ENCODE results near the gene SLC25A6.

SLC25A6 gene

GRCh38 chrX:1392376-1393068 is 609 bp upstream of the SLC25A6 start:
- Histone ChIP-seq H3K9me3 (ENCODE audit: control insufficient read depth in 5 of 5, low read length in 5 of 5) (no peaks in the 10 kb centered on the region), H3K36me3 (ENCODE audit: control insufficient read depth in 5 of 5, insufficient read depth in 5 of 5, low read length in 5 of 5) (peaks cover 0 to 40% (median 31%) of the 10 kb centered on the region in 5 donors), H3K27me3 (ENCODE audit: control insufficient read depth in 5 of 5, insufficient read depth in 4 of 5, low read length in 5 of 5) (no peaks in the 10 kb centered on the region), H3K4me3 (ENCODE audit: low read depth in 1 of 5, low read length in 5 of 5) (peak overlapping the region; percentile 59 to 87 (median 75)), H3K9ac (ENCODE audit: low read length in 5 of 5) (peak overlapping the region in 4 of 5 donors; percentile 68 to 81 (median 79)), H3K4me1 (ENCODE audit: control insufficient read depth in 5 of 5, insufficient read depth in 5 of 5, low read length in 5 of 5) (peaks cover 4 to 61% (median 47%) of the 10 kb centered on the region in 5 donors), H3K27ac (ENCODE audit: low read depth, low read length) (peak overlapping the region; percentile 94)

DNA sequence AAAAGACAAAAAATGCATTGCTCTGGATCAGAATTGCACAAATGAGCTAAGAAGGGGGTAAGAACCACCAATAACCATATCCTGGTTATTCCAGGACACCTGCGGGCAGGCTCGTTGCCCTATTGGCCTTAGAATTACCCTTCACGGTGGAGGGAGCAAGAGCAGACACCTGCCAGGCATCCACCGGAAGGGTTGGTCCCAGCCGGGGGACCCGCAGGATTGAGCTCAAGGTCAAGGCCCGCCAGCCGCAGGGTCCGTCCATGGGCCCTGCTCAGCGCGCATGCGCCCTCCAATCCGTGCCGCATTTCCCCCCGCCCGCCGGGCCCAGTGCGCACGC is 575 bp downstream of the SLC25A6 start:
- Histone ChIP-seq H3K9ac (ENCODE audit: low read length in 5 of 5) (peak overlapping the region; percentile 85 to 99 (median 89)), H3K36me3 (ENCODE audit: control insufficient read depth in 5 of 5, insufficient read depth in 5 of 5, low read length in 5 of 5) (peaks cover 0 to 47% (median 39%) of the 10 kb centered on the region in 5 donors), H3K27me3 (ENCODE audit: control insufficient read depth in 5 of 5, insufficient read depth in 4 of 5, low read length in 5 of 5) (no peaks in the 10 kb centered on the region), H3K4me3 (ENCODE audit: low read depth in 1 of 5, low read length in 5 of 5) (peak overlapping the region; percentile 86 to 100 (median 95)), H3K27ac (ENCODE audit: low read depth, low read length) (peak overlapping the region; percentile 96), H3K4me1 (ENCODE audit: control insufficient read depth in 5 of 5, insufficient read depth in 5 of 5, low read length in 5 of 5) (peaks cover 4 to 64% (median 47%) of the 10 kb centered on the region in 5 donors), H3K9me3 (ENCODE audit: control insufficient read depth in 5 of 5, low read length in 5 of 5) (no peaks in the 10 kb centered on the region)

- H3K4me3 ChIP-seq (ENCODE audit: low read depth in 1 of 5, low read length in 5 of 5) = peak overlapping the region; percentile 86 to 100 (median 95)
- peak overlapping the region; percentile 85 to 99 (median 89) for H3K9ac ChIP-seq (ENCODE audit: low read length in 5 of 5)
- H3K4me1 ChIP-seq (ENCODE audit: control insufficient read depth in 5 of 5, insufficient read depth in 5 of 5, low read length in 5 of 5) = peaks cover 4 to 64% (median 47%) of the 10 kb centered on the region in 5 donors
- peak overlapping the region; percentile 96 for H3K27ac ChIP-seq (ENCODE audit: low read depth, low read length)
- no peaks in the 10 kb centered on the region for H3K27me3 ChIP-seq (ENCODE audit: control insufficient read depth in 5 of 5, insufficient read depth in 4 of 5, low read length in 5 of 5)
- H3K9me3 ChIP-seq (ENCODE audit: control insufficient read depth in 5 of 5, low read length in 5 of 5) = no peaks in the 10 kb centered on the region
- H3K36me3 ChIP-seq (ENCODE audit: control insufficient read depth in 5 of 5, insufficient read depth in 5 of 5, low read length in 5 of 5) = peaks cover 0 to 49% (median 43%) of the 10 kb centered on the region in 5 donors
These were observed 1.1 kb downstream of the SLC25A6 start for GRCh38 chrX:1390621-1391369.

DNA sequence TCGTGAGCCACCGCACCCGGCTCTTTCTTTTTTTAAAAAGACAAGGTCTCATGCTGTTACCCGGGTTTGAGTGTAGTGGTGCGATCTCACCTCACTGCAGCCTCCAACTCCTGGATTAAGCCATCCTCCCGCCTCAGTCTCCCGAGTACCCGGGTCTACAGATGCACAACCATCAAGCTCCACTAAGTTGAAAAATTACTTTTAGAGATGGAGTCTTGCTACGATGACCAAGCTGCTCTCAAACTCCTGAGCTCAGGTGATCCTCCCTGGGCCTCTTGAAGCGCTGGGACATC is 2.0 kb downstream of the SLC25A6 start:
- peaks cover 4 to 61% (median 47%) of the 10 kb centered on the region in 5 donors for H3K4me1 ChIP-seq (ENCODE audit: control insufficient read depth in 5 of 5, insufficient read depth in 5 of 5, low read length in 5 of 5)

DNA sequence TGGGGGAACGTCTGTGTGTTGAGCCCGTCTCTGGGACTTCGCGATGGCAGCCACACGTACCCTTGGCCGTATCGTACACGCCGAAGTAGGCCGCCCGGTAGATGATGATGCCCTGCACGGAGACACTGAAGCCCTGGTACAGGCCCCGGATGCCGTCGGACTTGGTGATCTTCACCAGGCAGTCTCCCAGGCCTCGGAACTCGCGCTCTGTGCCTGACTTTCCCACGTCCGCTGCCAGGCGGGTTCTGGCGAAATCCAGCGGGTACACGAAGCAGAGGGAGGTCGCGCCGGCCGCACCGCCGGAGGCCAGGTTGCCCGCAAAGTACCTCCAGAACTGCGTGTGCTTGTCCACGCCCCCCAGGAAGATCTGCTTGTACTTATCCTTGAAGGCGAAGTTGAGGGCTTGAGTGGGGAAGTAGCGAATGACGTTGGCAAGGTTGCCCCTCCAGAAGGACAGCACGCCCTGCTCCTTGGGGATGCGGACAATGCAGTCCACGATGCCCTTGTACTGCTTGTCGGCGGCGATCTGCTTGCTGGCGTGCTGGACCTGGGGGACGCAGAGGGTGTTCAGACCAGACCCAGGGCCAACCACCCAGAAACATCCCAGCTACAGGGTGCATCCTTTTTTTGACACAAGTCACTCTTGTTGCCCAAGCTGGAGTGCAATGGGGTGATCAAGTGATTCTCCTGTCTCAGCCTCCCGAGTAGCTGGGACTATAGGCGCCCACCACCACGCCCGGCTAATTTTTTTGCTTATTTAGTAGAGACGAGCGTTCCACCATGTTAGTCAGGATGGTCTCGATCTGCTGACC is 2.5 kb downstream of the SLC25A6 start:
- Histone ChIP-seq H3K4me3 (ENCODE audit: low read depth in 1 of 5, low read length in 5 of 5) (no peak overlapping the region), H3K4me1 (ENCODE audit: control insufficient read depth in 5 of 5, insufficient read depth in 5 of 5, low read length in 5 of 5) (peaks cover 4 to 55% (median 42%) of the 10 kb centered on the region in 5 donors), H3K36me3 (ENCODE audit: control insufficient read depth in 5 of 5, insufficient read depth in 5 of 5, low read length in 5 of 5) (peaks cover 0 to 62% (median 56%) of the 10 kb centered on the region in 5 donors)

More for the DNA sequence above, 2.0 kb downstream of the SLC25A6 start:
- Histone ChIP-seq H3K4me3 (ENCODE audit: low read depth in 1 of 5, low read length in 5 of 5) (no peak overlapping the region), H3K27ac (ENCODE audit: low read depth, low read length) (no peak overlapping the region), H3K9ac (ENCODE audit: low read length in 5 of 5) (peak overlapping the region in 2 of 5 donors; percentile 2 to 45), H3K9me3 (ENCODE audit: control insufficient read depth in 5 of 5, low read length in 5 of 5) (no peaks in the 10 kb centered on the region), H3K36me3 (ENCODE audit: control insufficient read depth in 5 of 5, insufficient read depth in 5 of 5, low read length in 5 of 5) (peaks cover 0 to 57% (median 52%) of the 10 kb centered on the region in 5 donors), H3K27me3 (ENCODE audit: control insufficient read depth in 5 of 5, insufficient read depth in 4 of 5, low read length in 5 of 5) (no peaks in the 10 kb centered on the region)

DNA sequence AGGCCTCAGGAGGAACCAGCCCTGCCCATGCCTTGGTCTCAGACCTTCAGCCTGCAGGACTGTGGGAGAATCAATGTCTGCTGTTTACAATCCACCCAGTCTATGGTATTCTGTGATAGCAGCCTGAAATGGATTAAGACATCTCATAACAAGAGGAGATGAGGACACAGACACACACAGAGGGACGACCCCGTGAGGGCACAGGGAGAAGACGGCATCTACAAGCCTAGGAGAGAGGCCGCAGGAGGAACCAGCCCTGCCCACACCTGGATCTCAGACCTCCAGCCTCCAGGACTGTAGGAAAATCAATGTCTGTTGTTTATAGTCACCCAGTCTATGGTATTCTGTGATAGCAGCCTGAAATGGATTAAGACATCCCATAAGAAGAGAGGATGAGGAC is 3.3 kb downstream of the SLC25A6 start:
- Histone ChIP-seq H3K4me1 (ENCODE audit: control insufficient read depth in 5 of 5, insufficient read depth in 5 of 5, low read length in 5 of 5) (peaks cover 4 to 48% (median 40%) of the 10 kb centered on the region in 5 donors), H3K4me3 (ENCODE audit: low read depth in 1 of 5, low read length in 5 of 5) (no peak overlapping the region), H3K36me3 (ENCODE audit: control insufficient read depth in 5 of 5, insufficient read depth in 5 of 5, low read length in 5 of 5) (peaks cover 0 to 67% (median 57%) of the 10 kb centered on the region in 5 donors), H3K27me3 (ENCODE audit: control insufficient read depth in 5 of 5, insufficient read depth in 4 of 5, low read length in 5 of 5) (no peaks in the 10 kb centered on the region), H3K27ac (ENCODE audit: low read depth, low read length) (no peak overlapping the region), H3K9me3 (ENCODE audit: control insufficient read depth in 5 of 5, low read length in 5 of 5) (no peaks in the 10 kb centered on the region), H3K9ac (ENCODE audit: low read length in 5 of 5) (peak overlapping the region in 2 of 5 donors; percentile 28 to 45)

More for the DNA sequence above, 2.5 kb downstream of the SLC25A6 start:
- no peaks in the 10 kb centered on the region for H3K27me3 ChIP-seq (ENCODE audit: control insufficient read depth in 5 of 5, insufficient read depth in 4 of 5, low read length in 5 of 5)
- peak overlapping the region in 1 of 5 donors; percentile 45 for H3K9ac ChIP-seq (ENCODE audit: low read length in 5 of 5)
- H3K9me3 ChIP-seq (ENCODE audit: control insufficient read depth in 5 of 5, low read length in 5 of 5) = no peaks in the 10 kb centered on the region
- no peak overlapping the region for H3K27ac ChIP-seq (ENCODE audit: low read depth, low read length)

DNA sequence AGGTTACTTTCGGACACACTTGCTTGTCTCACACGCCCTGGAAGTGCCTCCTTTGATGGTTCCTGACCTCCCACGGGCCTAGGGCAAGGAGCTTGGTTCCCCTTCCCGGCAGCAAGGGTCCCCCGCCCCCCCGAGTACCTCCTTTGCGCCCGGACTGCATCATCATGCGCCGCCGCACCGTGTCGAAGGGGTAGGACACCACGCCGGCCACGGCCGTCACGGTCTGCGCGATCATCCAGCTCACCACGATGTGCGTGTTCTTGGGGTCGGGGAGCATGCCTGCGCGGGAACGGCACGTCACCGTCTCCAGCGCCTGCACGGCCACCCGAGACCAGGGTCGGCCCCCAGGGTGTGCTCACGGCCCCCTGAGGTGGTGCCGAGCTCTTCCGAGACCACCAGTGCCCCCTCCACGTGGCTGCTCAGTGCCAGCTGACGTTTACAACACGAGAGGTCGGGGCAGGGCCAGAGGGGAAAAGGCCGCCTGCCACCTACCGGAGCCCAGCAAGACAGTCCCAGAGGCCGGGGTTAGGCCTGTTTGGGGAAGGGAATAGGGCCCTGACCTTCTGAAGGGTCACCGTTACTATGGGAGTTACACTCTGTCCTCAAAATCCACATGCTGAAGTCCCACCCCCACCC is 4.7 kb downstream of the SLC25A6 start:
- Histone ChIP-seq H3K9ac (ENCODE audit: low read length in 5 of 5) (no peak overlapping the region), H3K36me3 (ENCODE audit: control insufficient read depth in 5 of 5, insufficient read depth in 5 of 5, low read length in 5 of 5) (peaks cover 0 to 73% (median 59%) of the 10 kb centered on the region in 5 donors), H3K27me3 (ENCODE audit: control insufficient read depth in 5 of 5, insufficient read depth in 4 of 5, low read length in 5 of 5) (no peaks in the 10 kb centered on the region), H3K4me3 (ENCODE audit: low read depth in 1 of 5, low read length in 5 of 5) (no peak overlapping the region), H3K4me1 (ENCODE audit: control insufficient read depth in 5 of 5, insufficient read depth in 5 of 5, low read length in 5 of 5) (peaks cover 4 to 41% (median 34%) of the 10 kb centered on the region in 5 donors), H3K9me3 (ENCODE audit: control insufficient read depth in 5 of 5, low read length in 5 of 5) (no peaks in the 10 kb centered on the region), H3K27ac (ENCODE audit: low read depth, low read length) (no peak overlapping the region)

DNA sequence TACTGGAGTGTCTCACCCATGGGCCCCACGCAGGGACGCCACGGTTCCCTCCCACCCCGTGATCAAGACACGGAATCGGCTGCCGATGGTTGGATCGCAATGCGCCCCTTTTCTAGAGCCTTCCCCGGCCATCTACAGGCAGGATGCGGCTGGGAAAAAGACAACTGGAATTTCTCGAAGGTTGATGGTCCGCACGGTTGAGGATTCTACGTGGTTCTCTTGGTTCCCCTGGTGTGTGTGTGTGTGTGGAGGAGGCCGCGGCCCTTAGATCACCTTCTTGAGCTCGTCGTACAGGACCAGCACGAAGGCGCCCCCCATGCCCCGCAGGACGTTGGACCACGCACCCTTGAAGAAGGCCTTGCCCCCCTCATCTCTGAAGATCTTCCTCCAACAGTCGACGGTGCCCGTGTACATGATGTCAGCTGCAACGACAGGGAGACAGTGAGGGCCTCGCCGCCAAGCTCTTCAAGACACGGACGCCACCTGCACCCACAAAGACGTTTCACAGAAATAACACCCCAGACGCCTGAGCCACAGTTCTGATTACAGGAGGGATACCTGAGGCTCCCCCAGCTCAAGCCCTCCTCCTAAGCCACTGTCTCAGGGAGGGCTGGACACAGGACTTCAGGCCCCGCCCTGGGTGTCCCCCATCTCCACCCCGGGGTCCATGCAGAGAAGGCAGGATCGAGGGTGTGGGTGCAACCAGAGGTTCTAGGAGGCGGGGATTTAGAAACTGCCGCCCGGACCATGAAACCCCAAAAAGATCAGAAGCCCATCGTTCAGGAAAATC is 5.4 kb downstream of the SLC25A6 start:
- Histone ChIP-seq H3K4me3 (ENCODE audit: low read depth in 1 of 5, low read length in 5 of 5) (no peak overlapping the region), H3K4me1 (ENCODE audit: control insufficient read depth in 5 of 5, insufficient read depth in 5 of 5, low read length in 5 of 5) (peaks cover 4 to 41% (median 34%) of the 10 kb centered on the region in 5 donors), H3K9ac (ENCODE audit: low read length in 5 of 5) (no peak overlapping the region), H3K27me3 (ENCODE audit: control insufficient read depth in 5 of 5, insufficient read depth in 4 of 5, low read length in 5 of 5) (no peaks in the 10 kb centered on the region), H3K27ac (ENCODE audit: low read depth, low read length) (no peak overlapping the region), H3K36me3 (ENCODE audit: control insufficient read depth in 5 of 5, insufficient read depth in 5 of 5, low read length in 5 of 5) (peaks cover 0 to 75% (median 59%) of the 10 kb centered on the region in 5 donors), H3K9me3 (ENCODE audit: control insufficient read depth in 5 of 5, low read length in 5 of 5) (no peaks in the 10 kb centered on the region)

Measured in subcutaneous abdominal adipose tissue (tissue), 5 donors.